Erythroblast (primary cell): ENCODE measurements around the gene TBX20.

Experiments
- GATA1 ChIP-seq: IDR thresholded peaks from 2 replicates; pipeline ENCODE4 v1.6.1; 2011; ENCODE audit warnings: low read depth, mild to moderate bottlenecking, control low read depth, low read length, moderate library complexity
- POLR2A ChIP-seq: IDR thresholded peaks from 2 replicates; pipeline ENCODE4 v1.6.1; 2011; ENCODE audit warnings: mild to moderate bottlenecking, low read length

GRCh38 chr7:35289376-35289775 is 35.5 kb upstream of the TBX20 start:
- TF ChIP-seq POLR2A (no peak), GATA1 (no peak)
